ENCODE data around the gene TEX261.

GRCh38 chr2:71008342-71008741 lies 13.7 kb upstream of the TEX261 start:
- TF ChIP-seq CTCF (IDR thresholded peaks at IDR 0.05) (no peak), POLR2A (IDR thresholded peaks at IDR 0.05) (no peak)

Measured in body of pancreas (tissue), 4 donors.